GM12874 (cell line): Measurements from ENCODE around the gene TATDN2.

Source experiments
- CTCF ChIP-seq: IDR thresholded peaks from 2 replicates; pipeline ENCODE4 v1.5.1; 2011; ENCODE audit warnings: low read depth, mild to moderate bottlenecking, control low read depth, low read length, moderate library complexity; ENCODE audit not compliant: insufficient read depth

TATDN2 gene

DNA sequence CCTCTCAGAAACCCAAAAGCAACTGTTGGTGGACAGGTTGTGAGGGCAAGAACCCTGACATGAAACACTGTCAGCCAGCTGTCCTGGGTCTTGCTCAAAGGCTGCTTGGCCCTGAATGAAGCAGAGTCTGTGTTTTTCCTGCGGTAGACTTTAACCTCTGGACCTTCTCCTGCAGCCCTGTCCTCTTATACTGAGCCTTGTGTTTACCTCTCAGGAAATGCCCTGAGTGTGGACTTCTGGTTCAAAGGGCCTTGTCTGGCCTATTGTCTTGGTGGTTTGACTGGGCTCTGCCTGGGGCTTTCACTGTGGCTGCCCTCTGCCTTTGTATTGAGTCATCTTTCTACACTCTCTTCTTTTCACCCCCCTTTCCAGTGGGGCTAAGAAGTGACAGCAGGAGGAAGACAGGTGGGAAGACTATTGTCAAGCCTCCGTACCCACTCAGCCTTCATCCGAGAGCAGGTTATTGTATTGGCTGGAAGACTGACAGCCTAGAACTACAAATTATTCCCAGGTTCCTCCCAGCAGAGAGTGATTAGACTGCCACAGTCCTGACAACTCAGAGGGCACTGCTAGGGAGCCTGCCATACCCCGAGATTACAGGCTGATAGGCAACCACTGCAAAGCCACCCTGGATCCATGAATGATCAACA, 69.2 kb downstream of the TATDN2 start:
- no peak for TF ChIP-seq CTCF

- TF ChIP-seq CTCF: no peak
These were observed 69.7 kb downstream of the TATDN2 start for GRCh38 chr3:10317961-10318350.

- no peak for TF ChIP-seq CTCF
These were observed 71.0 kb downstream of the TATDN2 start for GRCh38 chr3:10319251-10319650.

- TF ChIP-seq CTCF: no peak
These were observed 71.5 kb downstream of the TATDN2 start for GRCh38 chr3:10319804-10320203.

DNA sequence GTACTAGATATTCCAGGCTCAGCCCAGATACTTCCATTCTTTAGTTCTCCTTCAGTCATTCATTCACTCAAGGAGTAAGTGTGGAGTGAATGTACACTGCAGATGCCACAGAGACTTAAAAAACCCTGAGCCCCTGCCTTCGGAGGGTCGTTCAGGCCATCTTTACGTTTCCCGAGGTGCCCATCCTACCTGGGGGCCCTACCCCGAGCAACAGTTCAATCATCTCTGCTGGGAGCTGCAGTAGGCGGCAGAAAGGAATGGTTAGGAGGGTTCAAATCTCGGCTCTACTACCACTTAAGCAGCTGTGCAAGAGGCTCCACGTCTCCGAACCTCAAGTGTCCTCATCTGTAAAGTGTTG, 72.0 kb downstream of the TATDN2 start:
- no peak for TF ChIP-seq CTCF

DNA sequence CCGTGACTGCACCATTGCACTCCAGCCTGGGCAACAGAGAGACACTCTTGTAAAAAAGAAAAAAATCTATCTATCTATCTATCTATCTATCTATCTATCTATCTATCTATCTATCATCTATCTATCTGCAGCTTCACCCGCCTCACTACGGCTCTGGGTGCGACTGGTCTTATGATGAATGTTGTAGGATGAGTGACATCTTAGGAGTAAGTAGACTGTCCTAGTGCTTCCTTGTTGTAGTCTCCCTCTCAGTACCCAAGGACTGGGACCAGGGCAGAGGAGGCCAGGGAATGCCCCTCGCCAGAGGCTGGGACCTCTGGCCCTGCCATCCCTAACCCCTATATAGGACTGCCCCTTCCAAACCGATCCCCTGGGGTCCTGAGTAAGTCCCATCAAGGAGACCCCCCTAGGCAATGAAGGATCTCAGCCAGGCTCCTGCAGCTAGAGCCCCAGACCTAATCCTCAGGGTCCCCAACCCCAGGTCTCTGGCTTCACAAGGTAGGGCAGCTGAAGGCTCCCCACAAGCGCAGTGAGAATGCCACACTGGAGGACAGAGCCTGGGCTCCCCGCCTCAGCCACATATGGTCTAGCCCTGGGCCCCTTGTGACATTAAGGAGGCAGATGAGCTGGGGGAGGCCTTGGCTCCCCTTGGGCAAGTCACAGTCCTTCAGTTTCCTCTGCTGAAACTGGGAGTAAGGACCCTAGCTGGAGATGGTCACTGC, 73.5 kb downstream of the TATDN2 start:
- no peak for TF ChIP-seq CTCF

DNA sequence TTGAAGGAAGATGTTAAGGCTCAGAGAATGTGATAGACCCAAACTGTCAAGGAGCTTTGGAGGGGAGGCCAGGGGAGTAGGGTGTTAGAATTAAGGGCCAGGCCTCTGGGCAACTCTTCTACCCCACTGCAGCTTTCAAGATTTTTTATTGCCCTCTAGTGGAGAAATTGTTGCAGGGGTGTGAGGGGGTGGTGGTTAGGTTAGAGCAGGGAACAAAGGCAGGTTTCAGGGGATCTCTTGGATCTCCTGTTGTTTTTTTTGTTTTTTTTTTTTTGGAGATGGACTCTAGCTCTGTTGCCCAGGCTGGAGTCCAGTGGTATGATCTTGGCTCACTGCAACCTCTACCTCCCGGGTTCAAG, 74.1 kb downstream of the TATDN2 start:
- peak; percentile 57 for TF ChIP-seq CTCF
